Pancreas (tissue), 10 donors: Measurements from ENCODE around the gene ARL15. TPM values are rescaled to one million over a fixed set of nuclear protein-coding genes. Genes with fewer than 3 reads are reported as not detected.
A peak's percentile ranks its signal among the peaks of the same experiment; 100 is the strongest.

Experiments used
- ATAC-seq, 4 donors: fragments of 200-7000 bp; cut with Tn5 transposase; one replicate each; pipeline versions ENCODE4 v1.8.0 to v1.9.1; 2020; ENCODE audit warnings: mild to moderate bottlenecking in 4 of 4, moderate library complexity in 4 of 4
- DNase-seq, 6 donors: peaks; one replicate each; pipeline ENCODE4 v3.0.0-alpha.2; 2020
- FAIRE-seq: peaks from 2 replicates; lab custom pipeline; 2012; peaks lifted over from hg19 to GRCh38; lab: Jason Lieb, UNC
- H3K27ac ChIP-seq, 4 donors: fragments of 200-600 bp; sonication (generic); 1 replicate in 3 of 4; 2 replicates in 1 of 4; pipeline versions ENCODE4 v1.5.0 to v1.8.0; 2020
- H3K27me3 ChIP-seq, 4 donors: fragments of 200-600 bp; one replicate each; pipeline ENCODE4 v1.8.0; 2021
- H3K36me3 ChIP-seq, 3 donors: fragments of 200-600 bp; sonication (generic) in 1 of 3; one replicate each; pipeline versions ENCODE4 v1.5.0 to v1.8.0; 2020 to 2021
- H3K4me1 ChIP-seq, 3 donors: fragments of 200-600 bp; one replicate each; pipeline ENCODE4 v1.8.0; 2021
- H3K4me3 ChIP-seq, 4 donors: fragments of 200-600 bp; sonication (generic) in 2 of 4; one replicate each; pipeline versions ENCODE4 v1.5.0 to v1.8.0; 2020 to 2021
- H3K9me3 ChIP-seq, 4 donors: fragments of 200-600 bp; one replicate each; pipeline ENCODE4 v1.8.0; 2021
- WGBS, 2 donors: extraction: QIAGEN DNeasy Blood & Tissue Kit; methylation state at CpG; one replicate each; pipeline ENCODE4 v1.1.7; 2013; 5-methylcytosine and 5-hydroxymethylcytosine counted together
- intact Hi-C, 3 donors: fragments of 100-400 bp; cut with DNase I; formaldehyde crosslinking; loops; one replicate each; pipeline versions ENCODE4 v1.11.1 to v1.14.2; 2022
- polyA plus RNA-seq, 2 donors: library from polyadenylated mRNA; stranded (reverse); fragments of 200-250 nt; gene quantifications; one replicate each; pipeline ENCODE4 v1.2.3, GENCODE V29; 2013
- total RNA-seq, 6 donors: library from RNA; stranded (reverse); fragmentation: NEBNext Ultra II Directional in 4 of 6; extraction: Animal tissue kit (Norgen Biotek cat#: 25700) in 4 of 6; gene quantifications; one replicate each; pipeline versions ENCODE4 v1.2.1 to v1.2.4, GENCODE V29; 2021 to 2023
- TF ChIP-seq, protein P1 (sequence below), 4 donors: fragments of 200-600 bp; sonication (generic) in 3 of 4; IDR thresholded peaks; one replicate each; pipeline versions ENCODE4 v1.5.0 to v1.8.0; 2021; ENCODE audit warnings: antibody characterized with exemption in 4 of 4
- donor health status: healthy with polysubstance abuse.
- donor health status: DM: no; HTN: no; CAD: no; lungs with moderate emphysema.
- donor health status: DM: no; HTN: no; CAD: no.
- donor health status: control.
- donor health status: control.
- donor health status: Bipolar disorder and iron deficiency.
- donor health status: DM: yes; HTN: yes; CAD: no.
- donor health status: DM: no; HTN: no; CAD: no.
- donor health status: DM: no; HTN: no; CAD: no.
- donor health status: DM: yes; HTN: yes; CAD: no.

The ARL15 gene
- total and polyA plus RNA-seq, 8 donors = 3.9 to 14.0 (median 6.7) TPM

- TF ChIP-seq, protein P1, sequence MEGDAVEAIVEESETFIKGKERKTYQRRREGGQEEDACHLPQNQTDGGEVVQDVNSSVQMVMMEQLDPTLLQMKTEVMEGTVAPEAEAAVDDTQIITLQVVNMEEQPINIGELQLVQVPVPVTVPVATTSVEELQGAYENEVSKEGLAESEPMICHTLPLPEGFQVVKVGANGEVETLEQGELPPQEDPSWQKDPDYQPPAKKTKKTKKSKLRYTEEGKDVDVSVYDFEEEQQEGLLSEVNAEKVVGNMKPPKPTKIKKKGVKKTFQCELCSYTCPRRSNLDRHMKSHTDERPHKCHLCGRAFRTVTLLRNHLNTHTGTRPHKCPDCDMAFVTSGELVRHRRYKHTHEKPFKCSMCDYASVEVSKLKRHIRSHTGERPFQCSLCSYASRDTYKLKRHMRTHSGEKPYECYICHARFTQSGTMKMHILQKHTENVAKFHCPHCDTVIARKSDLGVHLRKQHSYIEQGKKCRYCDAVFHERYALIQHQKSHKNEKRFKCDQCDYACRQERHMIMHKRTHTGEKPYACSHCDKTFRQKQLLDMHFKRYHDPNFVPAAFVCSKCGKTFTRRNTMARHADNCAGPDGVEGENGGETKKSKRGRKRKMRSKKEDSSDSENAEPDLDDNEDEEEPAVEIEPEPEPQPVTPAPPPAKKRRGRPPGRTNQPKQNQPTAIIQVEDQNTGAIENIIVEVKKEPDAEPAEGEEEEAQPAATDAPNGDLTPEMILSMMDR (IDR thresholded peaks at IDR 0.05) = no peak
- DNase-seq (no peak), FAIRE-seq (no peak), ATAC-seq (peak in 2 of 4 donors; percentile 55 to 62)
- no peak overlapping the region for H3K27ac ChIP-seq
- no peaks in the 10 kb centered on the region for H3K36me3 ChIP-seq
- H3K4me1 ChIP-seq = no peaks in the 10 kb centered on the region
- WGBS, 2 donors = 75 to 77% methylated on average over 5 of the region's 5 CpGs
- intact Hi-C loops = no loop called here
- no peaks in the 10 kb centered on the region for H3K27me3 ChIP-seq
- no peaks in the 10 kb centered on the region for H3K9me3 ChIP-seq
- H3K4me3 ChIP-seq = no peak overlapping the region
Measured at GRCh38 chr5:54315736-54316528, 5.6 kb upstream of the ARL15 start.

DNA sequence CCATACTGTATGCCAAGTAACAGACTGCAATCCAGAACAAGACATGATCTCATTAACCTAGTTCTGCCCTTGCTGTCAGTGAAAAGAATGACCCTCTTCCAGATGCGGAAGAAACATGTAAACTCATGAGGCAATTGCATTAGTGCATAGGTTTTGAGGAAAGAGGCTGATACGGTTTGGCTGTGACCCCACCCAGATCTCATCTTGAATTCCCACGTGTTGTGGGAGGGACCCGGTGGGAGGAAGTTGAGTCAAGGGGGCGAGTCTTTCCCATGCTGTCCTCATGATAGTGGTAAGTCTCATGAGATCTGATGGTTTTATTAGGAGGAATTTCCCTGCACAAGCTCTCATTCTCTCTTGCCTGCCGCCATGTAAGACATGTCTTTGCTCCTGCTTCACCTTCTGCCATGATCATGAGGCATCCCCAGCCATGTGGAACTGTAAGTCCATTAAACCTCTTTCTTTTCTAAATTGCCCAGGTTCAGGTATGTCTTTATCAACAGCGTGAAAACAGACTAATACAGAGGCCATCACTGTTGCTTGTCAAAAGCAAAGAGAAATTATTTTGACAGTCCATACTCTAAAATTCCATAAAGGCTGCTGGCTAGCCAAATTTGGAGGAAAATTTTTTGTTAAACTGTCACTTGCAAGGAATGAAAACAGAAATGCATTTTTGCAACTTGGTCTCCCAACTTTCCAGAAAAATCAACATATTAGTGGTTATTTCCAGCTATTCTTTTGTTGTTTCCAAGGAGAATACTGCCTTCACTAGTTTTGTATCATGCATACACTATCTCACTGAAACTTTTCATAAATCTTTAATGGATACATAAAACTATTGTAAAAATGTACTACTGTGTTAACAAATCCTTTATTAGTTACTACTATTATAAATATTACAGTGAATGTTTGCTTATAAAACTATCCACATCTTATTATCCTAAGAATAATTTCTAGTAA is 3.2 kb upstream of the ARL15 start:
- no peaks in the 10 kb centered on the region for H3K36me3 ChIP-seq
- no peaks in the 10 kb centered on the region for H3K9me3 ChIP-seq
- no peak for FAIRE-seq
- H3K4me1 ChIP-seq = peaks cover 0 to 9% (median under 1%) of the 10 kb centered on the region in 3 donors
- intact Hi-C loops = no loop called here
- WGBS, 2 donors = 82 to 86% methylated on average over 7 of the region's 7 CpGs
- TF ChIP-seq, protein P1 (IDR thresholded peaks at IDR 0.05) = no peak
- no peak for DNase-seq
- H3K27me3 ChIP-seq = no peaks in the 10 kb centered on the region
- no peak for ATAC-seq
- no peak overlapping the region for H3K27ac ChIP-seq
- no peak overlapping the region for H3K4me3 ChIP-seq

GRCh38 chr5:54312499-54312898 is 2.1 kb upstream of the ARL15 start:
- H3K27ac ChIP-seq = no peak overlapping the region
- FAIRE-seq (no peak), ATAC-seq (no peak), DNase-seq (no peak)
- peaks cover 7 to 15% (median 11%) of the 10 kb centered on the region in 3 donors for H3K4me1 ChIP-seq
- 64 to 66% methylated on average over 3 of the region's 3 CpGs for WGBS, 2 donors
- intact Hi-C loops = no loop called here
- TF ChIP-seq, protein P1 (IDR thresholded peaks at IDR 0.05) = no peak
- H3K36me3 ChIP-seq = no peaks in the 10 kb centered on the region
- H3K4me3 ChIP-seq = no peak overlapping the region
- H3K27me3 ChIP-seq = no peaks in the 10 kb centered on the region
- H3K9me3 ChIP-seq = no peaks in the 10 kb centered on the region

GRCh38 chr5:54311176-54311677 is 854 bp upstream of the ARL15 start:
- Histone ChIP-seq H3K4me1 (peaks cover 7 to 18% (median 12%) of the 10 kb centered on the region in 3 donors), H3K36me3 (no peaks in the 10 kb centered on the region), H3K27me3 (no peaks in the 10 kb centered on the region), H3K4me3 (peak overlapping the region; percentile 73 to 91 (median 79)), H3K9me3 (no peaks in the 10 kb centered on the region), H3K27ac (peak overlapping the region in 3 of 4 donors; percentile 78 to 92 (median 88))
- DNase-seq (no peak), FAIRE-seq (no peak), ATAC-seq (peak in 3 of 4 donors; percentile 14 to 37 (median 26))
- intact Hi-C loops = no loop called here
- TF ChIP-seq, protein P1 (IDR thresholded peaks at IDR 0.05) = no peak
- WGBS, 2 donors = 0% methylated on average over 16 of the region's 16 CpGs
